Measurements from ENCODE around the gene DTNA. TPM values are rescaled to one million over a fixed set of nuclear protein-coding genes. Genes with fewer than 3 reads are reported as not detected.

The DTNA gene
- total RNA-seq, 2 donors from 2014 or later, result 10.7 to 76.2 TPM

- intact Hi-C loops (cut with DNase I), result no loop called here
- no peak overlapping the region for H3K27ac ChIP-seq
- WGBS, result 90% methylated on average over 5 of the region's 5 CpGs
- TF ChIP-seq POLR2A (IDR thresholded peaks at IDR 0.05) (no peak), POLR2AphosphoS5 (IDR thresholded peaks at IDR 0.05) (no peak), CTCF (IDR thresholded peaks at IDR 0.05) (no peak)
- no peaks in the 10 kb centered on the region for H3K27me3 ChIP-seq (replicated peaks; ENCODE audit: insufficient read depth)
- no peak overlapping the region for H3K4me3 ChIP-seq
- DNase-seq (ENCODE audit: low spot score), result no peak
- no peaks in the 10 kb centered on the region for H3K4me1 ChIP-seq (replicated peaks)
- no peaks in the 10 kb centered on the region for H3K9me3 ChIP-seq
- no peaks in the 10 kb centered on the region for H3K36me3 ChIP-seq
Observed at GRCh38 chr18:34838669-34839068, 128.6 kb downstream of the DTNA start.

GRCh38 chr18:34840256-34840826 is 130.2 kb downstream of the DTNA start:
- 68% methylated on average over 2 of the region's 2 CpGs for WGBS
- Histone ChIP-seq H3K4me3 (no peak overlapping the region), H3K4me1 (replicated peaks) (no peaks in the 10 kb centered on the region), H3K27ac (no peak overlapping the region), H3K9me3 (no peaks in the 10 kb centered on the region), H3K36me3 (no peaks in the 10 kb centered on the region), H3K27me3 (replicated peaks; ENCODE audit: insufficient read depth) (no peaks in the 10 kb centered on the region)
- no peak for DNase-seq (ENCODE audit: low spot score)
- intact Hi-C loops (cut with DNase I), result no loop called here
- TF ChIP-seq POLR2AphosphoS5 (IDR thresholded peaks at IDR 0.05), result no peak
- no peak for TF ChIP-seq POLR2A (IDR thresholded peaks at IDR 0.05)

GRCh38 chr18:34841891-34842290 is 131.8 kb downstream of the DTNA start:
- no peaks in the 10 kb centered on the region for H3K4me1 ChIP-seq (replicated peaks)
- intact Hi-C loops (cut with DNase I), result no loop called here
- no peaks in the 10 kb centered on the region for H3K36me3 ChIP-seq
- H3K4me3 ChIP-seq, result no peak overlapping the region
- no peaks in the 10 kb centered on the region for H3K9me3 ChIP-seq
- DNase-seq (ENCODE audit: low spot score), result no peak
- TF ChIP-seq POLR2AphosphoS5 (IDR thresholded peaks at IDR 0.05) (no peak), CTCF (IDR thresholded peaks at IDR 0.05) (no peak), POLR2A (IDR thresholded peaks at IDR 0.05) (no peak)
- no peak overlapping the region for H3K27ac ChIP-seq
- H3K27me3 ChIP-seq (replicated peaks; ENCODE audit: insufficient read depth), result no peaks in the 10 kb centered on the region

- Histone ChIP-seq H3K27ac (no peak overlapping the region), H3K4me1 (replicated peaks) (no peaks in the 10 kb centered on the region), H3K27me3 (replicated peaks; ENCODE audit: insufficient read depth) (no peaks in the 10 kb centered on the region), H3K36me3 (no peaks in the 10 kb centered on the region), H3K4me3 (no peak overlapping the region), H3K9me3 (no peaks in the 10 kb centered on the region)
- WGBS, result 90% methylated on average over 1 of the region's 1 CpG
- intact Hi-C loops (cut with DNase I), result no loop called here
- no peak for TF ChIP-seq POLR2A (IDR thresholded peaks at IDR 0.05)
- no peak for TF ChIP-seq CTCF (IDR thresholded peaks at IDR 0.05)
- TF ChIP-seq POLR2AphosphoS5 (IDR thresholded peaks at IDR 0.05), result no peak
- no peak for DNase-seq (ENCODE audit: low spot score)
Observed at GRCh38 chr18:34844072-34844471, 134.0 kb downstream of the DTNA start.

GRCh38 chr18:34844732-34845459 is 134.8 kb downstream of the DTNA start:
- Histone ChIP-seq H3K27ac (no peak overlapping the region), H3K27me3 (replicated peaks; ENCODE audit: insufficient read depth) (no peaks in the 10 kb centered on the region), H3K4me3 (no peak overlapping the region), H3K4me1 (replicated peaks) (no peaks in the 10 kb centered on the region), H3K36me3 (no peaks in the 10 kb centered on the region), H3K9me3 (no peaks in the 10 kb centered on the region)
- intact Hi-C loops (cut with DNase I), result no loop called here
- 88% methylated on average over 5 of the region's 5 CpGs for WGBS
- TF ChIP-seq POLR2AphosphoS5 (IDR thresholded peaks at IDR 0.05) (no peak), POLR2A (IDR thresholded peaks at IDR 0.05) (no peak), CTCF (IDR thresholded peaks at IDR 0.05) (no peak)
- no peak for DNase-seq (ENCODE audit: low spot score)

All from prostate gland (tissue), 2 donors.